ENCODE results near the gene PAOX. TPM values are rescaled to one million over a fixed set of nuclear protein-coding genes. Genes with fewer than 3 reads are reported as not detected.
"Not testable (repeated sequence)": the region's sequence is repeated elsewhere in the genome, so short reads cannot be mapped to it uniquely, and the experiment has no call there.

Gene PAOX
- total RNA-seq, 4 donors from 2014 or later, result 2.4 to 18.6 (median 8.1) TPM

- TF ChIP-seq, protein P1, sequence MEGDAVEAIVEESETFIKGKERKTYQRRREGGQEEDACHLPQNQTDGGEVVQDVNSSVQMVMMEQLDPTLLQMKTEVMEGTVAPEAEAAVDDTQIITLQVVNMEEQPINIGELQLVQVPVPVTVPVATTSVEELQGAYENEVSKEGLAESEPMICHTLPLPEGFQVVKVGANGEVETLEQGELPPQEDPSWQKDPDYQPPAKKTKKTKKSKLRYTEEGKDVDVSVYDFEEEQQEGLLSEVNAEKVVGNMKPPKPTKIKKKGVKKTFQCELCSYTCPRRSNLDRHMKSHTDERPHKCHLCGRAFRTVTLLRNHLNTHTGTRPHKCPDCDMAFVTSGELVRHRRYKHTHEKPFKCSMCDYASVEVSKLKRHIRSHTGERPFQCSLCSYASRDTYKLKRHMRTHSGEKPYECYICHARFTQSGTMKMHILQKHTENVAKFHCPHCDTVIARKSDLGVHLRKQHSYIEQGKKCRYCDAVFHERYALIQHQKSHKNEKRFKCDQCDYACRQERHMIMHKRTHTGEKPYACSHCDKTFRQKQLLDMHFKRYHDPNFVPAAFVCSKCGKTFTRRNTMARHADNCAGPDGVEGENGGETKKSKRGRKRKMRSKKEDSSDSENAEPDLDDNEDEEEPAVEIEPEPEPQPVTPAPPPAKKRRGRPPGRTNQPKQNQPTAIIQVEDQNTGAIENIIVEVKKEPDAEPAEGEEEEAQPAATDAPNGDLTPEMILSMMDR (IDR thresholded peaks at IDR 0.05; ENCODE audit: low read depth), result no peak
Measured at GRCh38 chr10:133421336-133422222, 42.5 kb downstream of the PAOX start.

- TF ChIP-seq, protein P1 (IDR thresholded peaks at IDR 0.05; ENCODE audit: low read depth), result no peak
Measured at GRCh38 chr10:133422223-133422806, 43.3 kb downstream of the PAOX start.

- TF ChIP-seq, protein P1 (IDR thresholded peaks at IDR 0.05; ENCODE audit: low read depth), result no peak
Measured at GRCh38 chr10:133422807-133423771, 44.0 kb downstream of the PAOX start.

DNA sequence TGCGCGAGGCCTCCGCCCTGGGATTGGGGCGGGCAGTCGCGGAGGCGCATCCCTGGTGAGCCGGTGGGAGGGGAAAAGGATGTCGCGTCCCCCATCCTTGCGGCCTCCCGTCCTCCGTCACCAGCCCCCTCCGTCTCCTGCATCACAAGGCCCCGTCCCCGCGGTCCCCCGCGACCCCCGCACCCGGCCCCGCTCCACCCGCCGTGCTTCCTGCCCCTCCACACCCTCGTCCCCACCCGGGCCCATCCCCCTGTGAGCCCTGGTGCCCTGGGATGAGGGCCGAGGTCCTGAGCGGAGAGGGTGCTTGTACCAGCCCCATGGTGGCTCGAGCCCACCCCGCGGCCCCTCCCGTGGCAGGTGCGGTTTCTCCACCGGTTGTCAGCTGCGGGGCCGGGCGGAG is 45.5 kb downstream of the PAOX start, which contains the start of gene SPRN:
TSS of gene SPRN (minus strand) at position 25 of the 400 bp plus-strand sequence. CDS start 944 bp downstream, outside the sequence.
- TF ChIP-seq, protein P1 (IDR thresholded peaks at IDR 0.05; ENCODE audit: low read depth), result not testable (repeated sequence)

DNA sequence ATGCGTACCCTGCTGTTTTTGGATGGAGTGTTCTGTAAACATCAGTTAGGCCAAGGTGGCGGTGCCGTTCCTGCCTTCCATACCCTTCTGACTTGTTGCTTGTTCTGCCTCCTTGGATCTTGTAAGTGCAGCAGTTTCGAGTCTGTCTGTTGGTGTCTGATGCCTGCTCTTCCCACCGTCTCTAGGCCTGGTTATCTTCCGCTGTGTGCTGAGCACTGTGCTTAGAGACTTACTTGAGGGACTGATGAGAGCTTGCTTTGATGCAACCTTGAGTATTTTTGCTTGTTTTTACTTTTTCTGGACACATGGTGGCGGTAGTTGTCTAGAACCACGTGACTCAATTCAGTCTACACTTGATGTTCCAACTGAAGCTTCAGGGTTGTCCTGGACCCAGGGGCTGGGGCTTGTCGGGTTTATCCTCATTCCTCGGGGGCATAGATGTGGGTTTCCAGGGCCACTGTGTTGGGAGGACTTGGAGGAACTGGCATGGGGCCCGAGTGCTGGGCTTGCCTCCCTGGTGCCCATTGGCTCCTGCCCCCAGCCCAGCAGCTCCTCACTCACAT is 59.7 kb downstream of the PAOX start:
- TF ChIP-seq, protein P1 (IDR thresholded peaks at IDR 0.05; ENCODE audit: low read depth), result no peak

DNA sequence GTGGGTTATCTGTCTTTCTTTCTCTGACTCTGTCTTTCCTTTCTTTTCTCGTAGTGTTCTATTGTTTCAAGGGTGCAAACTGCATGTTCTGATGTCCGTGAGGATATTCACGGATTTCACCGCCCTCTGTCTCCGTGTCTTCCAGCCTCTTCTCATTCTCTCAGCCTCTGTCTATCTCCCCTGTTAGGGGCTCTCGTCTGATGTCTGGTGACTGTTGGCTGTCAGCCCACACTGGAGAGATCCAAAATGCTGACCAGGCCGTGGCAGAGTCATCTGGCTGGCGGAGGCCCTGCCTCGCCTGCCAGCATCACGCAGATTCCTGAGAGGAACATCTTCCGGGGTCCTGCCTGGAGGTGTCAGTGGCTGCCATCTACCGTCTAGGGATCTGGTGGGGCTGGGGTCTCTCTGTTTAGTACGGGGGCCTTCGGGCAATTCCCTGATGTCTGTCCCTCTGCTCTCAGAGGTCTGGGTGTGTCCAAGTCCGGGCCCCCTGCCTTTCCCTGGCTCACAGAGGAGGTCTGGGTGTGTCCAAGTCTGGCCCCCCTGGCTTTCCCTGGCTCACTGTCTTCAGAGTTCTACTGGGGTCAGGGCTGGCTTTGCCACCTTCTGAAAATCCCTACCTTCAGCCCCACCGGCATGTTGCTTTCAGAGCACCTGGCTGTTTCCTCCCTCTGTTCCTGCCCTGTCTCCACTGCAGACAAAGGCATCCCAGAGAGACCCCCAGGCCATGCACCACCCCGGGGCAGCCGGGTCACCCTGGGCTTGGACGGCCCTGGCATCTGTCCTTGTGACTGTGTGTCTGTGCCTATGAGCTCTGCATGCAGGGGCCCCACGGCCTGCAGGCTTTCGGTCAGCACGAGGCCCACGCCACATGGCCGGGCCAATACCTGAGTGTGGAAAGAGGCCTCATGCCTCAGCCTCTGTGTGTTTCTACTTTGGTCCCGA is 60.7 kb downstream of the PAOX start:
- TF ChIP-seq, protein P1 (IDR thresholded peaks at IDR 0.05; ENCODE audit: low read depth), result no peak

All from subcutaneous adipose tissue (tissue), 4 donors.